Keratinocyte (primary cell): ENCODE measurements around the gene A3GALT2. TPM values are rescaled to one million over a fixed set of nuclear protein-coding genes. Genes with fewer than 3 reads are reported as not detected.

Source experiments
- DNase-seq: peaks from one replicate; pipeline ENCODE4 v3.0.0-alpha.2; 2011; ENCODE audit warnings: low read depth, missing footprints, low spot score
- FAIRE-seq: peaks from 2 replicates; lab custom pipeline; 2011; peaks lifted over from hg19 to GRCh38; lab: Jason Lieb, UNC
- H2AFZ ChIP-seq: 2 replicates; pipeline ENCODE4 v1.6.0; 2012; ENCODE audit warnings: low read length, control low read depth, inconsistent platforms; ENCODE audit not compliant: control insufficient read depth
- H3K27ac ChIP-seq: 2 replicates; pipeline ENCODE4 v1.5.1; 2011; ENCODE audit warnings: low read length; ENCODE audit not compliant: control insufficient read depth, insufficient read depth
- H3K27me3 ChIP-seq: 3 replicates; pipeline ENCODE4 v1.6.0; 2011; ENCODE audit warnings: low read length; ENCODE audit not compliant: control insufficient read depth, insufficient read depth; ENCODE audit errors: extremely low read depth
- H3K36me3 ChIP-seq, 2 experiments: 2 replicates in 1 of 2; 3 replicates in 1 of 2; pipeline ENCODE4 v1.5.1; 2011; ENCODE audit warnings: low read length in 2 of 2, mild to moderate bottlenecking in 1 of 2; ENCODE audit not compliant: control insufficient read depth in 2 of 2, insufficient read depth in 2 of 2; ENCODE audit errors: extremely low read depth in 1 of 2
- H3K4me1 ChIP-seq: 3 replicates; pipeline ENCODE4 v1.5.1; 2011; ENCODE audit warnings: low read length; ENCODE audit not compliant: control insufficient read depth, insufficient read depth; ENCODE audit errors: extremely low read depth
- H3K4me2 ChIP-seq: 3 replicates; pipeline ENCODE4 v1.6.0; 2011; ENCODE audit warnings: low read depth, low read length; ENCODE audit not compliant: control insufficient read depth, insufficient read depth; ENCODE audit errors: extremely low read depth
- H3K4me3 ChIP-seq, 3 experiments: fragments of 200-600 bp in 1 of 3; sonication (generic) in 1 of 3; 2 replicates in 2 of 3; 3 replicates in 1 of 3; pipeline ENCODE4 v1.5.1; 2011 to 2016; ENCODE audit warnings: low read length in 3 of 3, mild to moderate bottlenecking in 3 of 3, control low read depth in 2 of 3, inconsistent platforms in 1 of 3, low read depth in 1 of 3, mixed read lengths in 1 of 3, mixed run types in 1 of 3, moderate library complexity in 1 of 3; ENCODE audit not compliant: control insufficient read depth in 2 of 3, insufficient read depth in 2 of 3; ENCODE audit errors: extremely low read depth in 1 of 3
- H3K79me2 ChIP-seq: 2 replicates; pipeline ENCODE4 v1.6.0; 2012; ENCODE audit warnings: low read length; ENCODE audit not compliant: control insufficient read depth, insufficient read depth
- H3K9ac ChIP-seq: 3 replicates; pipeline ENCODE4 v1.6.0; 2011; ENCODE audit warnings: low read length; ENCODE audit not compliant: control insufficient read depth, insufficient read depth; ENCODE audit errors: extremely low read depth
- H3K9me1 ChIP-seq: 3 replicates; pipeline ENCODE4 v1.6.0; 2011; ENCODE audit warnings: low read length; ENCODE audit not compliant: control insufficient read depth, insufficient read depth; ENCODE audit errors: extremely low read depth
- H3K9me3 ChIP-seq: 2 replicates; pipeline ENCODE4 v1.5.1; 2012; ENCODE audit warnings: low read depth, low read length; ENCODE audit not compliant: control insufficient read depth
- H4K20me1 ChIP-seq: 3 replicates; pipeline ENCODE4 v1.6.0; 2011; ENCODE audit warnings: low read length; ENCODE audit not compliant: control insufficient read depth, insufficient read depth; ENCODE audit errors: extremely low read depth
- CTCF ChIP-seq, 3 experiments: IDR thresholded peaks in 1 of 3; conservative IDR thresholded peaks in 1 of 3; optimal IDR thresholded peaks in 1 of 3; 2 replicates in 2 of 3; 3 replicates in 1 of 3; pipeline versions ENCODE3 to v1.5.1; 2011; ENCODE audit warnings: low read length in 3 of 3, mild to moderate bottlenecking in 3 of 3, moderate library complexity in 2 of 3, control low read depth in 1 of 3, inconsistent platforms in 1 of 3; ENCODE audit not compliant: insufficient read depth in 2 of 3; ENCODE audit errors: extremely low read depth in 1 of 3
- EZH2 ChIP-seq: IDR thresholded peaks from one replicate; pipeline ENCODE4 v1.6.1; 2012; ENCODE audit warnings: inconsistent platforms, mild to moderate bottlenecking, low read length, moderate library complexity
- dilution Hi-C: fragments of 300-500 bp; cut with MboI; formaldehyde crosslinking; loops from one replicate; pipeline ENCODE4 v1.7.0; 2020; ENCODE audit warnings: low sequenced_read_pairs; ENCODE audit not compliant: extremely low pct_ligation_motif_present
- polyA plus RNA-seq, 5 experiments: library from polyadenylated mRNA; depleted of rRNA in 3 of 5; stranded (reverse) in 3 of 5; stranded (forward) in 1 of 5; unstranded in 1 of 5; fragments of >200 nt; gene quantifications; 1 replicate in 1 of 5; 2 replicates in 3 of 5; 3 replicates in 1 of 5; pipeline versions ENCODE4 v1.2.1 to v1.2.3, GENCODE V29; 2011 to 2012; ENCODE audit warnings: missing spikeins in 2 of 5, low read depth in 1 of 5, low replicate concordance in 1 of 5

Gene A3GALT2
- polyA plus RNA-seq, 1 donor (not counting 4 experiments of a cell fraction or from before 2014, with no cell fraction given): not detected

GRCh38 chr1:33324677-33325575 lies 4.0 kb upstream of the A3GALT2 start:
- Histone ChIP-seq H4K20me1 (peaks cover 38% of the 10 kb centered on the region), H3K9me1 (no peaks in the 10 kb centered on the region), H3K9ac (no peak overlapping the region), H3K27me3 (no peaks in the 10 kb centered on the region), H2AFZ (no peak overlapping the region), H3K4me3 (no peak overlapping the region), H3K4me1 (peaks cover 26% of the 10 kb centered on the region), H3K9me3 (no peaks in the 10 kb centered on the region), H3K79me2 (peaks cover 2% of the 10 kb centered on the region), H3K27ac (no peak overlapping the region), H3K4me2 (no peak overlapping the region), H3K36me3 (peaks cover 51 to 58% of the 10 kb centered on the region in 2 experiments)
- dilution Hi-C loops: no loop called here
- no peak for DNase-seq
- no peak for FAIRE-seq
- TF ChIP-seq CTCF (optimal IDR thresholded peaks at IDR 0.05 in 1 of 3, IDR thresholded peaks at IDR 0.05 in 1 of 3, conservative IDR thresholded peaks at IDR 0.05 in 1 of 3; ENCODE audit: extremely low read depth in 1 of 3, insufficient read depth in 2 of 3, low read length in 3 of 3) (no peak), EZH2 (no peak)

- Histone ChIP-seq H3K79me2 (peaks cover 2% of the 10 kb centered on the region), H4K20me1 (peaks cover 34% of the 10 kb centered on the region), H3K4me1 (peaks cover 16% of the 10 kb centered on the region), H3K9ac (no peak overlapping the region), H3K4me2 (no peak overlapping the region), H3K27ac (no peak overlapping the region), H3K9me1 (no peaks in the 10 kb centered on the region), H3K9me3 (no peaks in the 10 kb centered on the region), H2AFZ (no peak overlapping the region), H3K4me3 (no peak overlapping the region), H3K27me3 (no peaks in the 10 kb centered on the region), H3K36me3 (peaks cover 49 to 50% of the 10 kb centered on the region in 2 experiments)
- dilution Hi-C loops: no loop called here
- FAIRE-seq (no peak), DNase-seq (no peak)
- TF ChIP-seq EZH2: no peak
- TF ChIP-seq CTCF (optimal IDR thresholded peaks at IDR 0.05 in 1 of 3, IDR thresholded peaks at IDR 0.05 in 1 of 3, conservative IDR thresholded peaks at IDR 0.05 in 1 of 3; ENCODE audit: extremely low read depth in 1 of 3, insufficient read depth in 2 of 3, low read length in 3 of 3): no peak
Observed at GRCh38 chr1:33323663-33324477, 3.0 kb upstream of the A3GALT2 start.
